ENCODE measurements around the gene FGF12. TPM values are rescaled to one million over a fixed set of nuclear protein-coding genes. Genes with fewer than 3 reads are reported as not detected.

Gene FGF12
- total and polyA plus RNA-seq, 2 experiments from 2014 or later = 6.0 to 14.3 TPM

DNA sequence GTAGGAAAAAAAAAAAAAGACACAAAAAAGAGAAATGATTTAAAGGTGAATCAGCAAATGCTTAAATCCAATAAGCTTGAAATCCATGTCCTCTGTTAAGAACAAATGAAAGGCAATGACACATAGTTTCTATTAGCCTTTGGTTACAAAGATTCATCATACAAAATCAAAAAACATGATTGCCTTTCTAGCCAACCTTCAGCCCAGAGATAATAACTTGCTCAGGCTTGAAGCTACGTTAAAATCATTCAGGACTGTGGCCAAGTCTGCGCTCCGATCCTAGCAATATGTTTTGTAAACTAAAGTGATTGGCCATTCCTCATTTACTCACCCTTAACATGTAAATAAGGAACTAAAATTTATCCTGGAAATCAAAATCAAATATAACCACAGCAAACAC lies 556.7 kb downstream of the FGF12 start:
- Mint-ChIP-seq H3K27me3 (ENCODE audit: insufficient read depth, low read depth, poor library complexity) (no peaks in the 10 kb centered on the region), H3K9me3 (no peaks in the 10 kb centered on the region), H3K4me3 (no peak overlapping the region), H3K36me3 (ENCODE audit: low read depth) (no peaks in the 10 kb centered on the region), H3K27ac (peak overlapping the region; percentile 53), H3K4me1 (peaks cover 35% of the 10 kb centered on the region)
- Histone ChIP-seq H3K36me3 (ENCODE audit: insufficient read depth) (no peaks in the 10 kb centered on the region), H2AFZ (peak overlapping the region; percentile 17; the same call in 1 of the 2 replicates), H3K4me1 (ENCODE audit: insufficient read depth) (peaks cover 22% of the 10 kb centered on the region), H3K79me2 (replicated peaks; ENCODE audit: insufficient read depth) (no peaks in the 10 kb centered on the region), H3K27me3 (ENCODE audit: insufficient read depth) (no peaks in the 10 kb centered on the region), H4K20me1 (replicated peaks; ENCODE audit: insufficient read depth) (no peaks in the 10 kb centered on the region), H3K4me2 (no peak overlapping the region), H3F3A (replicated peaks; ENCODE audit: low read depth) (no peaks in the 10 kb centered on the region), H3K27ac (ENCODE audit: low read depth) (peak overlapping the region; percentile 11; the same call in 1 of the 2 replicates), H3K4me3 (no peak overlapping the region), H3K9me2 (ENCODE audit: insufficient read depth) (no peaks in the 10 kb centered on the region)
- no peak for DNase-seq (ENCODE audit: low spot score)
- TF ChIP-seq, protein P1, sequence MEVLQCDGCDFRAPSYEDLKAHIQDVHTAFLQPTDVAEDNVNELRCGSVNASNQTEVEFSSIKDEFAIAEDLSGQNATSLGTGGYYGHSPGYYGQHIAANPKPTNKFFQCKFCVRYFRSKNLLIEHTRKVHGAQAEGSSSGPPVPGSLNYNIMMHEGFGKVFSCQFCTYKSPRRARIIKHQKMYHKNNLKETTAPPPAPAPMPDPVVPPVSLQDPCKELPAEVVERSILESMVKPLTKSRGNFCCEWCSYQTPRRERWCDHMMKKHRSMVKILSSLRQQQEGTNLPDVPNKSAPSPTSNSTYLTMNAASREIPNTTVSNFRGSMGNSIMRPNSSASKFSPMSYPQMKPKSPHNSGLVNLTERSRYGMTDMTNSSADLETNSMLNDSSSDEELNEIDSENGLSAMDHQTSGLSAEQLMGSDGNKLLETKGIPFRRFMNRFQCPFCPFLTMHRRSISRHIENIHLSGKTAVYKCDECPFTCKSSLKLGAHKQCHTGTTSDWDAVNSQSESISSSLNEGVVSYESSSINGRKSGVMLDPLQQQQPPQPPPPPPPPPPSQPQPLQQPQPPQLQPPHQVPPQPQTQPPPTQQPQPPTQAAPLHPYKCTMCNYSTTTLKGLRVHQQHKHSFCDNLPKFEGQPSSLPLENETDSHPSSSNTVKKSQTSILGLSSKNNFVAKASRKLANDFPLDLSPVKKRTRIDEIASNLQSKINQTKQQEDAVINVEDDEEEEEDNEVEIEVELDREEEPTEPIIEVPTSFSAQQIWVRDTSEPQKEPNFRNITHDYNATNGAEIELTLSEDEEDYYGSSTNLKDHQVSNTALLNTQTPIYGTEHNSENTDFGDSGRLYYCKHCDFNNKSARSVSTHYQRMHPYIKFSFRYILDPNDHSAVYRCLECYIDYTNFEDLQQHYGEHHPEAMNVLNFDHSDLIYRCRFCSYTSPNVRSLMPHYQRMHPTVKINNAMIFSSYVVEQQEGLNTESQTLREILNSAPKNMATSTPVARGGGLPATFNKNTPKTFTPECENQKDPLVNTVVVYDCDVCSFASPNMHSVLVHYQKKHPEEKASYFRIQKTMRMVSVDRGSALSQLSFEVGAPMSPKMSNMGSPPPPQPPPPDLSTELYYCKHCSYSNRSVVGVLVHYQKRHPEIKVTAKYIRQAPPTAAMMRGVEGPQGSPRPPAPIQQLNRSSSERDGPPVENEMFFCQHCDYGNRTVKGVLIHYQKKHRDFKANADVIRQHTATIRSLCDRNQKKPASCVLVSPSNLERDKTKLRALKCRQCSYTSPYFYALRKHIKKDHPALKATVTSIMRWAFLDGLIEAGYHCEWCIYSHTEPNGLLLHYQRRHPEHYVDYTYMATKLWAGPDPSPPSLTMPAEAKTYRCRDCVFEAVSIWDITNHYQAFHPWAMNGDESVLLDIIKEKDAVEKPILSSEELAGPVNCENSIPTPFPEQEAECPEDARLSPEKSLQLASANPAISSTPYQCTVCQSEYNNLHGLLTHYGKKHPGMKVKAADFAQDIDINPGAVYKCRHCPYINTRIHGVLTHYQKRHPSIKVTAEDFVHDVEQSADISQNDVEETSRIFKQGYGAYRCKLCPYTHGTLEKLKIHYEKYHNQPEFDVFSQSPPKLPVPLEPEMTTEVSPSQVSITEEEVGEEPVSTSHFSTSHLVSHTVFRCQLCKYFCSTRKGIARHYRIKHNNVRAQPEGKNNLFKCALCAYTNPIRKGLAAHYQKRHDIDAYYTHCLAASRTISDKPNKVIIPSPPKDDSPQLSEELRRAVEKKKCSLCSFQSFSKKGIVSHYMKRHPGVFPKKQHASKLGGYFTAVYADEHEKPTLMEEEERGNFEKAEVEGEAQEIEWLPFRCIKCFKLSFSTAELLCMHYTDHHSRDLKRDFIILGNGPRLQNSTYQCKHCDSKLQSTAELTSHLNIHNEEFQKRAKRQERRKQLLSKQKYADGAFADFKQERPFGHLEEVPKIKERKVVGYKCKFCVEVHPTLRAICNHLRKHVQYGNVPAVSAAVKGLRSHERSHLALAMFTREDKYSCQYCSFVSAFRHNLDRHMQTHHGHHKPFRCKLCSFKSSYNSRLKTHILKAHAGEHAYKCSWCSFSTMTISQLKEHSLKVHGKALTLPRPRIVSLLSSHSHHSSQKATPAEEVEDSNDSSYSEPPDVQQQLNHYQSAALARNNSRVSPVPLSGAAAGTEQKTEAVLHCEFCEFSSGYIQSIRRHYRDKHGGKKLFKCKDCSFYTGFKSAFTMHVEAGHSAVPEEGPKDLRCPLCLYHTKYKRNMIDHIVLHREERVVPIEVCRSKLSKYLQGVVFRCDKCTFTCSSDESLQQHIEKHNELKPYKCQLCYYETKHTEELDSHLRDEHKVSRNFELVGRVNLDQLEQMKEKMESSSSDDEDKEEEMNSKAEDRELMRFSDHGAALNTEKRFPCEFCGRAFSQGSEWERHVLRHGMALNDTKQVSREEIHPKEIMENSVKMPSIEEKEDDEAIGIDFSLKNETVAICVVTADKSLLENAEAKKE (CRISPR knock-in tag; IDR thresholded peaks at IDR 0.05) = no peak
- no peak for TF ChIP-seq POLR2AphosphoS5 (IDR thresholded peaks at IDR 0.05; ENCODE audit: low read depth)
- no peak for TF ChIP-seq NANOG (IDR thresholded peaks at IDR 0.05; ENCODE audit: borderline replicate concordance)
- TF ChIP-seq JUNB (IDR thresholded peaks at IDR 0.05; ENCODE audit: unreplicated experiment) = no peak
- no peak for TF ChIP-seq CREB1 (CRISPR knock-in tag; IDR thresholded peaks at IDR 0.05; ENCODE audit: low read depth)
- no peak for TF ChIP-seq ZNF331 (CRISPR knock-in tag; IDR thresholded peaks at IDR 0.05; ENCODE audit: low read depth)
- TF ChIP-seq, protein P2, sequence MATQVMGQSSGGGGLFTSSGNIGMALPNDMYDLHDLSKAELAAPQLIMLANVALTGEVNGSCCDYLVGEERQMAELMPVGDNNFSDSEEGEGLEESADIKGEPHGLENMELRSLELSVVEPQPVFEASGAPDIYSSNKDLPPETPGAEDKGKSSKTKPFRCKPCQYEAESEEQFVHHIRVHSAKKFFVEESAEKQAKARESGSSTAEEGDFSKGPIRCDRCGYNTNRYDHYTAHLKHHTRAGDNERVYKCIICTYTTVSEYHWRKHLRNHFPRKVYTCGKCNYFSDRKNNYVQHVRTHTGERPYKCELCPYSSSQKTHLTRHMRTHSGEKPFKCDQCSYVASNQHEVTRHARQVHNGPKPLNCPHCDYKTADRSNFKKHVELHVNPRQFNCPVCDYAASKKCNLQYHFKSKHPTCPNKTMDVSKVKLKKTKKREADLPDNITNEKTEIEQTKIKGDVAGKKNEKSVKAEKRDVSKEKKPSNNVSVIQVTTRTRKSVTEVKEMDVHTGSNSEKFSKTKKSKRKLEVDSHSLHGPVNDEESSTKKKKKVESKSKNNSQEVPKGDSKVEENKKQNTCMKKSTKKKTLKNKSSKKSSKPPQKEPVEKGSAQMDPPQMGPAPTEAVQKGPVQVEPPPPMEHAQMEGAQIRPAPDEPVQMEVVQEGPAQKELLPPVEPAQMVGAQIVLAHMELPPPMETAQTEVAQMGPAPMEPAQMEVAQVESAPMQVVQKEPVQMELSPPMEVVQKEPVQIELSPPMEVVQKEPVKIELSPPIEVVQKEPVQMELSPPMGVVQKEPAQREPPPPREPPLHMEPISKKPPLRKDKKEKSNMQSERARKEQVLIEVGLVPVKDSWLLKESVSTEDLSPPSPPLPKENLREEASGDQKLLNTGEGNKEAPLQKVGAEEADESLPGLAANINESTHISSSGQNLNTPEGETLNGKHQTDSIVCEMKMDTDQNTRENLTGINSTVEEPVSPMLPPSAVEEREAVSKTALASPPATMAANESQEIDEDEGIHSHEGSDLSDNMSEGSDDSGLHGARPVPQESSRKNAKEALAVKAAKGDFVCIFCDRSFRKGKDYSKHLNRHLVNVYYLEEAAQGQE (IDR thresholded peaks at IDR 0.05; ENCODE audit: unreplicated experiment) = no peak
- no peak for TF ChIP-seq ZNF114 (CRISPR knock-in tag; IDR thresholded peaks at IDR 0.05)
- TF ChIP-seq, protein P3, sequence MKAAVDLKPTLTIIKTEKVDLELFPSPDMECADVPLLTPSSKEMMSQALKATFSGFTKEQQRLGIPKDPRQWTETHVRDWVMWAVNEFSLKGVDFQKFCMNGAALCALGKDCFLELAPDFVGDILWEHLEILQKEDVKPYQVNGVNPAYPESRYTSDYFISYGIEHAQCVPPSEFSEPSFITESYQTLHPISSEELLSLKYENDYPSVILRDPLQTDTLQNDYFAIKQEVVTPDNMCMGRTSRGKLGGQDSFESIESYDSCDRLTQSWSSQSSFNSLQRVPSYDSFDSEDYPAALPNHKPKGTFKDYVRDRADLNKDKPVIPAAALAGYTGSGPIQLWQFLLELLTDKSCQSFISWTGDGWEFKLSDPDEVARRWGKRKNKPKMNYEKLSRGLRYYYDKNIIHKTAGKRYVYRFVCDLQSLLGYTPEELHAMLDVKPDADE (IDR thresholded peaks at IDR 0.05) = no peak
- ATAC-seq = no peak
